RWPE2 (cell line): ENCODE results near the gene CLHC1.

Experiments used
- ATAC-seq: fragments of 200-7000 bp; cut with Tn5 transposase; 3 replicates; pipeline ENCODE4 v1.9.1; 2021; ENCODE audit warnings: low read depth
- DNase-seq: peaks from one replicate; pipeline ENCODE4 v3.0.0-alpha.2; 2020; ENCODE audit warnings: low spot score
- H3K27ac ChIP-seq: fragments of 450-650 bp; 2 replicates; pipeline ENCODE4 v1.5.1; 2017; ENCODE audit warnings: mild to moderate bottlenecking; ENCODE audit not compliant: poor library complexity, severe bottlenecking
- H3K27me3 ChIP-seq: fragments of 250-450 bp; sonication (Bioruptor Pico); 2 replicates; pipeline ENCODE4 v1.5.1; 2021; ENCODE audit warnings: mild to moderate bottlenecking, moderate library complexity; ENCODE audit not compliant: insufficient read depth, poor library complexity, severe bottlenecking
- H3K36me3 ChIP-seq: fragments of 250-450 bp; sonication (Bioruptor Pico); 2 replicates; pipeline ENCODE4 v1.5.1; 2020; ENCODE audit warnings: low read depth, mild to moderate bottlenecking, moderate library complexity
- H3K4me1 ChIP-seq: fragments of 250-450 bp; sonication (Bioruptor Pico); 2 replicates; pipeline ENCODE4 v1.5.1; 2021; ENCODE audit warnings: mild to moderate bottlenecking, moderate library complexity; ENCODE audit not compliant: insufficient read depth, poor library complexity, severe bottlenecking
- H3K4me3 ChIP-seq: fragments of 250-450 bp; sonication (Bioruptor Pico); 2 replicates; pipeline ENCODE4 v1.5.1; 2021; ENCODE audit warnings: mild to moderate bottlenecking, moderate library complexity; ENCODE audit not compliant: severe bottlenecking
- H3K9me3 ChIP-seq: fragments of 250-450 bp; sonication (Bioruptor Pico); 2 replicates; pipeline ENCODE4 v1.5.1; 2021; ENCODE audit warnings: mild to moderate bottlenecking, moderate library complexity; ENCODE audit not compliant: severe bottlenecking
- CTCF ChIP-seq: fragments of 450-650 bp; IDR thresholded peaks from one replicate; pipeline ENCODE4 v1.5.1; 2017; ENCODE audit warnings: mild to moderate bottlenecking, moderate library complexity; ENCODE audit not compliant: poor library complexity, severe bottlenecking

Gene CLHC1

GRCh38 chr2:55236992-55237543 is 5.0 kb upstream of the CLHC1 start:
- no peak for ATAC-seq
- peaks cover 78% of the 10 kb centered on the region for H3K36me3 ChIP-seq
- no peak overlapping the region for H3K4me3 ChIP-seq
- no peaks in the 10 kb centered on the region for H3K9me3 ChIP-seq
- peaks cover 12% of the 10 kb centered on the region for H3K4me1 ChIP-seq
- no peaks in the 10 kb centered on the region for H3K27me3 ChIP-seq
- no peak for DNase-seq
- no peak for TF ChIP-seq CTCF
- H3K27ac ChIP-seq: no peak overlapping the region

GRCh38 chr2:55235724-55236538 is 3.8 kb upstream of the CLHC1 start:
- DNase-seq (no peak), ATAC-seq (no peak)
- Histone ChIP-seq H3K27ac (no peak overlapping the region), H3K36me3 (peaks cover 71% of the 10 kb centered on the region), H3K4me1 (peaks cover 12% of the 10 kb centered on the region), H3K27me3 (no peaks in the 10 kb centered on the region), H3K9me3 (no peaks in the 10 kb centered on the region), H3K4me3 (no peak overlapping the region)
- no peak for TF ChIP-seq CTCF

GRCh38 chr2:55233658-55233940 is 1.5 kb upstream of the CLHC1 start:
- Histone ChIP-seq H3K9me3 (no peaks in the 10 kb centered on the region), H3K27me3 (no peaks in the 10 kb centered on the region), H3K4me3 (peak overlapping the region; percentile 45), H3K36me3 (peaks cover 52% of the 10 kb centered on the region), H3K4me1 (peaks cover 12% of the 10 kb centered on the region), H3K27ac (peak overlapping the region; percentile 85)
- ATAC-seq: no peak
- TF ChIP-seq CTCF: no peak
- no peak for DNase-seq

- no peaks in the 10 kb centered on the region for H3K9me3 ChIP-seq
- peaks cover 51% of the 10 kb centered on the region for H3K36me3 ChIP-seq
- ATAC-seq (no peak), DNase-seq (no peak)
- peak overlapping the region; percentile 85 for H3K27ac ChIP-seq
- peaks cover 12% of the 10 kb centered on the region for H3K4me1 ChIP-seq
- H3K4me3 ChIP-seq: peak overlapping the region; percentile 45
- H3K27me3 ChIP-seq: no peaks in the 10 kb centered on the region
- TF ChIP-seq CTCF: no peak
Measured at GRCh38 chr2:55232863-55233657, 967 bp upstream of the CLHC1 start.
